Hepatocyte (in vitro differentiated cells): ENCODE measurements around the gene DNMT1.

Experiments used
- EZH2 ChIP-seq: fragments of 200-600 bp; sonication (generic); IDR thresholded peaks from 2 replicates; pipeline ENCODE4 v1.6.1; 2016; ENCODE audit warnings: antibody characterized with exemption, mild to moderate bottlenecking, borderline replicate concordance
- EZH2phosphoT487 ChIP-seq: fragments of 200-600 bp; sonication (generic); IDR thresholded peaks from one replicate; pipeline ENCODE4 v1.6.1; 2018; ENCODE audit warnings: antibody characterized with exemption, mild to moderate bottlenecking, low read depth, moderate library complexity; ENCODE audit not compliant: unreplicated experiment, severe bottlenecking
- TF ChIP-seq, protein P1 (sequence below): fragments of 200-600 bp; sonication (generic); IDR thresholded peaks from 2 replicates; pipeline ENCODE4 v1.5.1; 2016; ENCODE audit warnings: antibody characterized with exemption, mild to moderate bottlenecking; ENCODE audit not compliant: poor library complexity

DNA sequence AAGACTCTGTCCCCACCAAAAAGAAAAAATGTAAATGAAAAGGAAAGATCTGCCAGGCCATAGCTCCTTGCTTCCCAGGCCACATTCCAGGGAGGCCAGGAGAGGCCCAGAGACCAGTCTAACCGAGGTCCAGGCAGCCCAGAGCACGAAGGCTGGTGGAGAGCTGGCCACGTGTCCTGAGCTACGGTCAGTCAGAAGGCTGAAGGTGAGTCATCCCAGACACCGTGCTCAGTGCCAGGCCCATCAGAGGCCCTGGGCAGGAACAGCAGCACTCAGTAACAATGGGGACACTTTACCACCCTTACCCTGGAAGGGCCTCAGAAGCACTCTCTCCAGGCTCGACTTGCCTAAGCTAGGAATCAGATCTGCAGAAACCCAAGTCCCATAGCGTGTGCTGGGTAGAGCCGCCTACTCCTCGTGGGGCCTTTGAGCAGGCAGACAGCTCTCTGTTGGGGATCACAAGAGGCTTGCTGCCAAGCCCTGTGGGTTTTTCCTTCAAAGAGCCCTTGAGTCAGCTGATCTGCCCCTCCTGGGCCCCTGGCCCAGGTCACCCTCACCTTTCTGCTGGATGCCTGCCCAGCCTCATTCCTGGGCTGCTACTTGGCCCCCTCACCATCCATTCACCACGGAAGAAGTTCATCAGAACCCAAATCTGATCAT, 11.6 kb upstream of the DNMT1 start:
- TF ChIP-seq, protein P1, sequence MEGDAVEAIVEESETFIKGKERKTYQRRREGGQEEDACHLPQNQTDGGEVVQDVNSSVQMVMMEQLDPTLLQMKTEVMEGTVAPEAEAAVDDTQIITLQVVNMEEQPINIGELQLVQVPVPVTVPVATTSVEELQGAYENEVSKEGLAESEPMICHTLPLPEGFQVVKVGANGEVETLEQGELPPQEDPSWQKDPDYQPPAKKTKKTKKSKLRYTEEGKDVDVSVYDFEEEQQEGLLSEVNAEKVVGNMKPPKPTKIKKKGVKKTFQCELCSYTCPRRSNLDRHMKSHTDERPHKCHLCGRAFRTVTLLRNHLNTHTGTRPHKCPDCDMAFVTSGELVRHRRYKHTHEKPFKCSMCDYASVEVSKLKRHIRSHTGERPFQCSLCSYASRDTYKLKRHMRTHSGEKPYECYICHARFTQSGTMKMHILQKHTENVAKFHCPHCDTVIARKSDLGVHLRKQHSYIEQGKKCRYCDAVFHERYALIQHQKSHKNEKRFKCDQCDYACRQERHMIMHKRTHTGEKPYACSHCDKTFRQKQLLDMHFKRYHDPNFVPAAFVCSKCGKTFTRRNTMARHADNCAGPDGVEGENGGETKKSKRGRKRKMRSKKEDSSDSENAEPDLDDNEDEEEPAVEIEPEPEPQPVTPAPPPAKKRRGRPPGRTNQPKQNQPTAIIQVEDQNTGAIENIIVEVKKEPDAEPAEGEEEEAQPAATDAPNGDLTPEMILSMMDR: no peak
- TF ChIP-seq EZH2phosphoT487 (no peak), EZH2 (no peak)
